AG09319 (cell line): ENCODE data around the gene ABCC4.

Source experiments
- DNase-seq: peaks from one replicate; pipeline ENCODE4 v3.0.0-alpha.2; 2010; ENCODE audit warnings: low read depth; ENCODE audit errors: extremely low read depth
- TF ChIP-seq, protein P1 (sequence below): IDR thresholded peaks from 2 replicates; pipeline ENCODE4 v1.5.1; 2011; ENCODE audit warnings: low read depth, mild to moderate bottlenecking, inconsistent platforms, low read length, moderate library complexity

The ABCC4 gene

GRCh38 chr13:95112883-95113282, 188.4 kb downstream of the ABCC4 start:
- TF ChIP-seq, protein P1, sequence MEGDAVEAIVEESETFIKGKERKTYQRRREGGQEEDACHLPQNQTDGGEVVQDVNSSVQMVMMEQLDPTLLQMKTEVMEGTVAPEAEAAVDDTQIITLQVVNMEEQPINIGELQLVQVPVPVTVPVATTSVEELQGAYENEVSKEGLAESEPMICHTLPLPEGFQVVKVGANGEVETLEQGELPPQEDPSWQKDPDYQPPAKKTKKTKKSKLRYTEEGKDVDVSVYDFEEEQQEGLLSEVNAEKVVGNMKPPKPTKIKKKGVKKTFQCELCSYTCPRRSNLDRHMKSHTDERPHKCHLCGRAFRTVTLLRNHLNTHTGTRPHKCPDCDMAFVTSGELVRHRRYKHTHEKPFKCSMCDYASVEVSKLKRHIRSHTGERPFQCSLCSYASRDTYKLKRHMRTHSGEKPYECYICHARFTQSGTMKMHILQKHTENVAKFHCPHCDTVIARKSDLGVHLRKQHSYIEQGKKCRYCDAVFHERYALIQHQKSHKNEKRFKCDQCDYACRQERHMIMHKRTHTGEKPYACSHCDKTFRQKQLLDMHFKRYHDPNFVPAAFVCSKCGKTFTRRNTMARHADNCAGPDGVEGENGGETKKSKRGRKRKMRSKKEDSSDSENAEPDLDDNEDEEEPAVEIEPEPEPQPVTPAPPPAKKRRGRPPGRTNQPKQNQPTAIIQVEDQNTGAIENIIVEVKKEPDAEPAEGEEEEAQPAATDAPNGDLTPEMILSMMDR: no peak
- DNase-seq: no peak

DNA sequence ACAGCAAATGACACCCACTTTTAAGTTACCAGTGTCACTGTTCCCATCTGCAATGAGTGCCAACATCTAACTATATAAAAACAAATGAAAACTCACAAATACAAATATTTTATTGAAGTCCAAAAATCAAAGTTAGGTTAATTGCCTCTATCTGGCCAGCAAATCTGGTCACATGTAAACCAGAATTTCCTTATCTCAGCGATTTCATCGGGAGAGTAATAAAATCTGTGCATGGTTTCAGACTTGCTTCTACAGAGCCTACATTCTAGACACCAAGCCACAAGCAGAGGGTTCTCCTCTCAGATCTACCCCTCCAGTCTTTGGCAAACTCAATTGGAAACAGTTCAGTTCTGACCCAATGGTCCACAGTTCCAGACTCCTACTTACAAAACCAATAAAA, 189.6 kb downstream of the ABCC4 start:
- TF ChIP-seq, protein P1: no peak
- DNase-seq: no peak

DNA sequence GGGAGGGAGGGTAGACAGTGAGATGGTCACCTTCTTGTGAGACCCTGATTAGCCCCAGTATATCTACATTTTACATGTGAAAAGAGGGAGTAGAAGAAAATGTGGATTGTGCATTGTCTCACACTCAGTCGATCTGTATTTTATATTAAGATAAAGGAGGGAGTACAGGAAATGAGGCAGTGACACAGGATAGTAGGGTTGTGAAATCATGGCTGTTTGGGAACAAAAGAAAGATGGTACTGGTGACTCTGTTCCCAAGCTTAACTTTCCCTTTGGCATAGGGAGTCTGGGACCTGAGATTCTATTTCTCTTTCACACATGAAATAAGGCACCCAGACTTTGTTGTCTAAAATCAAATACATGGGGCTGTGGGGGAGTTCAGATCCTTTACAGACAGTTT, 194.7 kb downstream of the ABCC4 start:
- TF ChIP-seq, protein P1: no peak
- DNase-seq: no peak

- TF ChIP-seq, protein P1: no peak
- DNase-seq: no peak
These were observed 200.5 kb downstream of the ABCC4 start for GRCh38 chr13:95100525-95101433.

DNA sequence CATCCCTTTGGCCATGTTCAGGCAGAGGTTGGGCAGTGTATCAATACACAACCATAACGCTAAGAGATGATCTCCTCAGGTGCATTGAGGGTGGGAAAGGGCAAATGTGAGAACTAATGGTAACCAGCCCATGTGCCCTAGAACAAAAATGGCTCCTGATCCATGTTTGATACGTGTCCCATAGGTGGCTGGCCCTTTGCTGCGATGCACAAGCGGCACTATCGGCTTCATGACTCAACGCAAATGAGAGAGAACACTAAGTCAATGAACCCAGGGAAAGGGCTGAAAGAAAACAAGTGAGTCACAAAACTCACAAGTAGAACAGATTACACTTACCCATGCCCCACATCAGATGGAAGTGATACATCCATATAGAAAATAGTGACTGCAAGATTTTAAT, 201.7 kb downstream of the ABCC4 start:
- TF ChIP-seq, protein P1: no peak
- DNase-seq: no peak

DNA sequence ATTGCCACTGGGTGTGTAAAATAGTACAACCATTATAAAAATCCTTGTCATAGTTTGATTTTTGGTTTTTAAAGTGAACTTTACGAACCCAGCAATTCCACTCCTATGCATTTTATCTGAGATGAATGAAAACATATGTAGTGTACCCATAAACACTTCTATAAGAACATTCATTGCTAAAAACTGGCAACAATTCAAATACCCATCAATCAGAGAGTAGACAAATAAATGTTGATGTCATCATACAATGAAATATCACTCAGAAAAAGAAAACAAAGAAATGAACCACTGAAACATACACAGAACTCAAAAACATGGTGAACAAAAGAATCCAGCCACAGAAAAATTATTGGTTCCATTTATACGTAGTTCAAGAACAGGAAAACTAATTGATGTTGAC, 202.3 kb downstream of the ABCC4 start:
- TF ChIP-seq, protein P1: no peak
- DNase-seq: no peak

DNA sequence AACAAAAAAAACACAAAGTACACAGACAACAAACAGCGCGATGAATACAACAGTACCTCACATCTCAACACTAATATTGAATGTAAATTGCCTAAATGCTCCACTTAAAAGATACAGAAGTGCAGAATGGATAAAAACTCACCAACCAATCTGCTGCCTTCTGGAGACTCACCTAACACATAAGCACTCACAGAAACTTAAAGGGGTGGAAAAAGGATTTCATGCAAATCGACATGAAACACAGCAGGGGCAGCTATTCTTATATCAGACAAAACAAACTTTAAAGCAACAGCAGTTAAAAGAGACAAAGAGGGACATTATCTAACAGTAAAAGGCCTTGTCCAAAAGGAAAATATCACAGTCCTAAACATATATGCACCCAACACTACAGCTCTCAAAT, 209.5 kb downstream of the ABCC4 start:
- no peak for DNase-seq
- TF ChIP-seq, protein P1: no peak
